ENCODE data around the gene CD160. TPM values are rescaled to one million over a fixed set of nuclear protein-coding genes. Genes with fewer than 3 reads are reported as not detected.

The CD160 gene
- total RNA-seq, 2 donors from 2014 or later: not detected

DNA sequence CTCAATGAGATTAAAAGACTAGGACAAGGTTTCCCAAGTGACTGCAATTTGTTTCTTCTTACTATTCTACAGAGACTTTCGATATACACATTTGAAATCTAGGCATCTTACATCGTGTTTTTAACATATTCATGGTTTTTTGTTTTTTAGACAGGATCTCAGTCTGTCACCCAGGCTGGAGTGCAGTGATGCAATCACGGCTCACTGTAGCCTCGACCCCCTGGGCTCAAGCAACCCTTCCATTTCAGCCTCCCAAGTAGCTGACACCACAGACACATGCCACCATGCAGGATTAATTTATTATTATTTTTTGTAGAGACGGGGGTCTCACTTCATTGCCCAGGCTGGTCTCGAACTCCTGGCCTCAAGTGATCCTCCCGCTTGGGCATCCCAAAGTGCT, 13.7 kb upstream of the CD160 start:
- no peaks in the 10 kb centered on the region for H3K36me3 ChIP-seq
- TF ChIP-seq, protein P1, sequence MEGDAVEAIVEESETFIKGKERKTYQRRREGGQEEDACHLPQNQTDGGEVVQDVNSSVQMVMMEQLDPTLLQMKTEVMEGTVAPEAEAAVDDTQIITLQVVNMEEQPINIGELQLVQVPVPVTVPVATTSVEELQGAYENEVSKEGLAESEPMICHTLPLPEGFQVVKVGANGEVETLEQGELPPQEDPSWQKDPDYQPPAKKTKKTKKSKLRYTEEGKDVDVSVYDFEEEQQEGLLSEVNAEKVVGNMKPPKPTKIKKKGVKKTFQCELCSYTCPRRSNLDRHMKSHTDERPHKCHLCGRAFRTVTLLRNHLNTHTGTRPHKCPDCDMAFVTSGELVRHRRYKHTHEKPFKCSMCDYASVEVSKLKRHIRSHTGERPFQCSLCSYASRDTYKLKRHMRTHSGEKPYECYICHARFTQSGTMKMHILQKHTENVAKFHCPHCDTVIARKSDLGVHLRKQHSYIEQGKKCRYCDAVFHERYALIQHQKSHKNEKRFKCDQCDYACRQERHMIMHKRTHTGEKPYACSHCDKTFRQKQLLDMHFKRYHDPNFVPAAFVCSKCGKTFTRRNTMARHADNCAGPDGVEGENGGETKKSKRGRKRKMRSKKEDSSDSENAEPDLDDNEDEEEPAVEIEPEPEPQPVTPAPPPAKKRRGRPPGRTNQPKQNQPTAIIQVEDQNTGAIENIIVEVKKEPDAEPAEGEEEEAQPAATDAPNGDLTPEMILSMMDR (IDR thresholded peaks at IDR 0.05): no peak
- no peak for TF ChIP-seq POLR2AphosphoS5 (IDR thresholded peaks at IDR 0.05)
- intact Hi-C loops (cut with DNase I): no loop called here
- no peaks in the 10 kb centered on the region for H3K4me1 ChIP-seq (replicated peaks)
- H3K4me3 ChIP-seq: no peak overlapping the region
- no peak overlapping the region for H3K27ac ChIP-seq
- no peak for DNase-seq (ENCODE audit: low spot score)
- no peaks in the 10 kb centered on the region for H3K27me3 ChIP-seq (replicated peaks; ENCODE audit: insufficient read depth)
- H3K9me3 ChIP-seq: no peaks in the 10 kb centered on the region
- 94% methylated on average over 7 of the region's 7 CpGs for WGBS

- Histone ChIP-seq H3K4me1 (replicated peaks) (no peaks in the 10 kb centered on the region), H3K36me3 (no peaks in the 10 kb centered on the region), H3K4me3 (no peak overlapping the region), H3K27me3 (replicated peaks; ENCODE audit: insufficient read depth) (no peaks in the 10 kb centered on the region), H3K27ac (no peak overlapping the region), H3K9me3 (no peaks in the 10 kb centered on the region)
- intact Hi-C loops (cut with DNase I): no loop called here
- TF ChIP-seq POLR2AphosphoS5 (IDR thresholded peaks at IDR 0.05) (no peak), POLR2A (IDR thresholded peaks at IDR 0.05) (no peak)
- TF ChIP-seq, protein P1 (IDR thresholded peaks at IDR 0.05): no peak
- 81% methylated on average over 2 of the region's 2 CpGs for WGBS
- DNase-seq (ENCODE audit: low spot score): no peak
These were observed 13.1 kb upstream of the CD160 start for GRCh38 chr1:145706086-145706664.

GRCh38 chr1:145707183-145707867, 12.0 kb upstream of the CD160 start, which contains the start of gene PDZK1:
Gene PDZK1, minus strand, starts transcription at chr1:145707368. Its CDS starts 19,347 bp downstream, at chr1:145688021.
- no peaks in the 10 kb centered on the region for H3K4me1 ChIP-seq (replicated peaks)
- H3K27ac ChIP-seq: no peak within 1 kb of the TSS
- no peaks in the 10 kb centered on the region for H3K27me3 ChIP-seq (replicated peaks; ENCODE audit: insufficient read depth)
- H3K4me3 ChIP-seq: no peak within 1 kb of the TSS
- intact Hi-C loops (cut with DNase I): no loop called here
- no peaks in the 10 kb centered on the region for H3K36me3 ChIP-seq
- WGBS: 87% methylated on average over 9 of the region's 9 CpGs
- H3K9me3 ChIP-seq: no peaks in the 10 kb centered on the region
- no peak for DNase-seq (ENCODE audit: low spot score)
- TF ChIP-seq POLR2AphosphoS5 (IDR thresholded peaks at IDR 0.05): no peak

GRCh38 chr1:145708063-145708462, 11.2 kb upstream of the CD160 start:
- Histone ChIP-seq H3K4me3 (no peak overlapping the region), H3K4me1 (replicated peaks) (no peaks in the 10 kb centered on the region), H3K36me3 (no peaks in the 10 kb centered on the region), H3K27me3 (replicated peaks; ENCODE audit: insufficient read depth) (no peaks in the 10 kb centered on the region), H3K27ac (no peak overlapping the region), H3K9me3 (no peaks in the 10 kb centered on the region)
- DNase-seq (ENCODE audit: low spot score): no peak
- intact Hi-C loops (cut with DNase I): no loop called here
- TF ChIP-seq POLR2A (IDR thresholded peaks at IDR 0.05) (no peak), POLR2AphosphoS5 (IDR thresholded peaks at IDR 0.05) (no peak)
- TF ChIP-seq, protein P1 (IDR thresholded peaks at IDR 0.05): no peak
- whole genome bisulfite sequencing: 79% methylated on average over 7 of the region's 7 CpGs

DNA sequence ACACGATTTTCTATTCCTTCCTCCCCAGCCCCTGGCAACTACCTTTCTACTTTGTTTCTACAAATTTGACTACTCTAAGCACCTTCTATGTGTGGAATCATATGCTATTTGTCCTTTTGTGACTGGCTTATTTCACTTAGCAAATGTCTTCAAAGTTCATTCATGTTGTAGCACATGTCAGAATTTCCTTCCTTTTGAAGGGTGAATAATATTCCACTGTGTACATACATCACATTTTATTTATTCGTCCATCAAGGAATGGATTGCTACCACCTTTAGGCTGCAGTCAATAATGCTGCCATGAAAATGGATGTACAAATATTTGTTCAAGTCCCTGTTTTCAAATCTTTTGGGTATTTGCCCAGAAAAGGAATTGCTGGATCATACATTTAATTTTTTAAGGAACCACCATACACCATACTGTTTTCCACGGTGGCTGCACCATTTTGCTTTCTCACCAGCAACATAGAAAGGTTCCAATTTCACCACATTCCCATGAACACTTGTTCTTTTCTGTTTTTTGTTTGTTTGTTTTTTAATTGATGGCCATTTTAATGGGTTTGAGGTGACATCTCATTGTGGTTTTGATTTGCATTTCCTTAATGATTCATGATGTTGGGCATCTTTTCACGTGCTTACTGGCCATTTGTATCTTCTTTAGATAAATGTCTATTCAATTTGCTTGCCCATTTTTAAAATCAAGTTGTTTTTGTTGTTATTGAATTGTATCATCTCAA, 8.8 kb upstream of the CD160 start:
- intact Hi-C loops (cut with DNase I): no loop called here
- no peak overlapping the region for H3K27ac ChIP-seq
- H3K4me1 ChIP-seq (replicated peaks): no peaks in the 10 kb centered on the region
- no peaks in the 10 kb centered on the region for H3K27me3 ChIP-seq (replicated peaks; ENCODE audit: insufficient read depth)
- no peaks in the 10 kb centered on the region for H3K9me3 ChIP-seq
- TF ChIP-seq, protein P1 (IDR thresholded peaks at IDR 0.05): no peak
- TF ChIP-seq POLR2AphosphoS5 (IDR thresholded peaks at IDR 0.05) (no peak), POLR2A (IDR thresholded peaks at IDR 0.05) (no peak)
- WGBS: 65% methylated on average over 4 of the region's 4 CpGs
- no peaks in the 10 kb centered on the region for H3K36me3 ChIP-seq
- H3K4me3 ChIP-seq: no peak overlapping the region
- no peak for DNase-seq (ENCODE audit: low spot score)

Measured in prostate gland (tissue), 2 donors.